Osteocyte (in vitro differentiated cells): ENCODE results near the gene GHRHR. TPM values are rescaled to one million over a fixed set of nuclear protein-coding genes. Genes with fewer than 3 reads are reported as not detected.

Experiments
- DNase-seq: peaks from one replicate; pipeline ENCODE4 v3.0.0; 2021; ENCODE audit warnings: mixed read lengths; ENCODE audit not compliant: unreplicated experiment; ENCODE audit errors: extremely low spot score
- H3K27ac Mint-ChIP-seq: one replicate; pipeline ENCODE4 v1.8.0; 2021; ENCODE audit warnings: mild to moderate bottlenecking, mixed read lengths; ENCODE audit not compliant: unreplicated experiment
- H3K27me3 Mint-ChIP-seq: one replicate; pipeline ENCODE4 v1.8.0; 2021; ENCODE audit warnings: mixed read lengths; ENCODE audit not compliant: unreplicated experiment
- H3K36me3 Mint-ChIP-seq: one replicate; pipeline ENCODE4 v1.8.0; 2021; ENCODE audit warnings: mixed read lengths; ENCODE audit not compliant: unreplicated experiment
- H3K4me1 Mint-ChIP-seq: one replicate; pipeline ENCODE4 v1.8.0; 2021; ENCODE audit warnings: mixed read lengths; ENCODE audit not compliant: unreplicated experiment
- H3K4me3 Mint-ChIP-seq: one replicate; pipeline ENCODE4 v1.8.0; 2021; ENCODE audit warnings: mild to moderate bottlenecking, moderate library complexity, mixed read lengths; ENCODE audit not compliant: unreplicated experiment
- H3K9me3 Mint-ChIP-seq: one replicate; pipeline ENCODE4 v1.8.0; 2021; ENCODE audit warnings: mixed read lengths; ENCODE audit not compliant: unreplicated experiment
- CTCF ChIP-seq: fragments of 200-600 bp; sonication (generic); IDR thresholded peaks from 2 replicates; pipeline ENCODE4 v1.5.0; 2021; ENCODE audit warnings: antibody characterized with exemption, mild to moderate bottlenecking, moderate library complexity
- total RNA-seq: library from RNA; stranded (reverse); gene quantifications from 2 replicates; pipeline ENCODE4 v1.2.1, GENCODE V29; 2021

GHRHR gene
- total RNA-seq, 1 donor from 2014 or later = not detected

GRCh38 chr7:30980194-30980593 is 16.4 kb downstream of the GHRHR start:
- no peak for DNase-seq
- peaks cover 75% of the 10 kb centered on the region for H3K27me3 Mint-ChIP-seq
- H3K4me1 Mint-ChIP-seq = peaks cover 3% of the 10 kb centered on the region
- no peaks in the 10 kb centered on the region for H3K36me3 Mint-ChIP-seq
- no peak for TF ChIP-seq CTCF
- no peak overlapping the region for H3K27ac Mint-ChIP-seq
- H3K9me3 Mint-ChIP-seq = no peaks in the 10 kb centered on the region
- no peak overlapping the region for H3K4me3 Mint-ChIP-seq

GRCh38 chr7:30980751-30981150 is 17.0 kb downstream of the GHRHR start:
- no peak for TF ChIP-seq CTCF
- Mint-ChIP-seq H3K4me1 (peaks cover 3% of the 10 kb centered on the region), H3K4me3 (no peak overlapping the region)

GRCh38 chr7:30983042-30983913 is 19.5 kb downstream of the GHRHR start:
- no peaks in the 10 kb centered on the region for H3K9me3 Mint-ChIP-seq
- H3K27ac Mint-ChIP-seq = no peak overlapping the region
- peak overlapping the region; percentile 45 for H3K4me3 Mint-ChIP-seq
- peak; percentile 95 for TF ChIP-seq CTCF
- H3K36me3 Mint-ChIP-seq = no peaks in the 10 kb centered on the region
- peaks cover 74% of the 10 kb centered on the region for H3K27me3 Mint-ChIP-seq
- peaks cover 8% of the 10 kb centered on the region for H3K4me1 Mint-ChIP-seq
- DNase-seq = peak; percentile 95

More at GRCh38 chr7:30980751-30981150, 17.0 kb downstream of the GHRHR start:
- Mint-ChIP-seq H3K27ac (no peak overlapping the region), H3K27me3 (peaks cover 78% of the 10 kb centered on the region), H3K9me3 (no peaks in the 10 kb centered on the region), H3K36me3 (no peaks in the 10 kb centered on the region)
- DNase-seq = no peak

- Mint-ChIP-seq H3K27me3 (peaks cover 68% of the 10 kb centered on the region), H3K36me3 (no peaks in the 10 kb centered on the region), H3K27ac (no peak overlapping the region), H3K4me3 (peak overlapping the region; percentile 45), H3K4me1 (peaks cover 14% of the 10 kb centered on the region), H3K9me3 (no peaks in the 10 kb centered on the region)
- DNase-seq = no peak
- TF ChIP-seq CTCF = peak; percentile 2
These were observed 20.1 kb downstream of the GHRHR start for GRCh38 chr7:30983914-30984247.

GRCh38 chr7:30984359-30985107 is 20.8 kb downstream of the GHRHR start:
- DNase-seq = no peak
- no peaks in the 10 kb centered on the region for H3K9me3 Mint-ChIP-seq
- TF ChIP-seq CTCF = no peak
- H3K4me3 Mint-ChIP-seq = no peak overlapping the region
- H3K4me1 Mint-ChIP-seq = peaks cover 15% of the 10 kb centered on the region
- peaks cover 61% of the 10 kb centered on the region for H3K27me3 Mint-ChIP-seq
- H3K27ac Mint-ChIP-seq = no peak overlapping the region
- H3K36me3 Mint-ChIP-seq = no peaks in the 10 kb centered on the region
